CD4-positive, alpha-beta T cell (primary cell): ENCODE results near the gene TBC1D2B. TPM values are rescaled to one million over a fixed set of nuclear protein-coding genes. Genes with fewer than 3 reads are reported as not detected.

Source experiments
- ATAC-seq: fragments of 200-7000 bp; cut with Tn5 transposase; one replicate; pipeline ENCODE4 v1.10.0; 2022; ENCODE audit warnings: mild to moderate bottlenecking; ENCODE audit not compliant: poor library complexity
- CTCF ChIA-PET: fragments of 350-600 bp; sonication (Branson Sonifier 250); formaldehyde crosslinking; loops from one replicate; lab custom pipeline; 2021; ENCODE audit warnings: antibody characterized with exemption, inconsistent platforms; lab: Charles Lee
- POLR2A ChIA-PET: fragments of 350-600 bp; sonication (Branson Sonifier 250); formaldehyde crosslinking; loops from one replicate; lab custom pipeline; 2021; ENCODE audit warnings: antibody characterized with exemption, inconsistent platforms; lab: Charles Lee
- DNase-seq, 14 experiments: peaks; one replicate each; pipeline ENCODE4 v3.0.0-alpha.2; 2013 to 2020; ENCODE audit warnings: mixed read lengths in 2 of 14
- H3K27ac ChIP-seq, 2 donors: one replicate each; pipeline versions ENCODE4 v1.5.1 to v1.7.0; 2013; ENCODE audit warnings: low read length in 2 of 2, low read depth in 1 of 2, mild to moderate bottlenecking in 1 of 2
- H3K27me3 ChIP-seq, 2 experiments: 1 replicate in 1 of 2; 2 replicates in 1 of 2; pipeline versions ENCODE4 v1.6.1 to v1.7.0; 2013; ENCODE audit warnings: low read length in 2 of 2, control low read depth in 1 of 2, mild to moderate bottlenecking in 1 of 2, moderate library complexity in 1 of 2; ENCODE audit not compliant: insufficient read depth in 2 of 2, control insufficient read depth in 1 of 2
- H3K36me3 ChIP-seq: one replicate; pipeline ENCODE4 v1.6.1; 2013; ENCODE audit warnings: low read length, control low read depth; ENCODE audit not compliant: insufficient read depth
- H3K4me1 ChIP-seq: one replicate; pipeline ENCODE4 v1.6.1; 2013; ENCODE audit warnings: low read length, control low read depth; ENCODE audit not compliant: insufficient read depth
- H3K4me3 ChIP-seq: one replicate; pipeline ENCODE4 v1.5.1; 2013; ENCODE audit warnings: mild to moderate bottlenecking, low read length, moderate library complexity
- H3K9me3 ChIP-seq, 2 experiments: 1 replicate in 1 of 2; 2 replicates in 1 of 2; pipeline versions ENCODE4 v1.6.1 to v1.7.0; 2013; ENCODE audit warnings: low read length in 2 of 2, mild to moderate bottlenecking in 2 of 2, control low read depth in 1 of 2, moderate library complexity in 1 of 2; ENCODE audit not compliant: control insufficient read depth in 1 of 2, insufficient read depth in 1 of 2
- H3K27ac Mint-ChIP-seq: one replicate; pipeline ENCODE4 v1.8.0; 2020; ENCODE audit warnings: mixed read lengths
- H3K27me3 Mint-ChIP-seq: one replicate; pipeline ENCODE4 v1.8.0; 2021; ENCODE audit warnings: mixed read lengths
- H3K36me3 Mint-ChIP-seq: one replicate; pipeline ENCODE4 v1.8.0; 2021; ENCODE audit warnings: low read depth, mixed read lengths
- H3K4me1 Mint-ChIP-seq: one replicate; pipeline ENCODE4 v1.8.0; 2021; ENCODE audit warnings: low read depth, mixed read lengths
- H3K4me3 Mint-ChIP-seq: one replicate; pipeline ENCODE4 v1.8.0; 2020; ENCODE audit warnings: mild to moderate bottlenecking, mixed read lengths
- H3K9me3 Mint-ChIP-seq: one replicate; pipeline ENCODE4 v1.8.0; 2020; ENCODE audit warnings: mixed read lengths
- CTCF ChIP-seq: fragments of 200-600 bp; IDR thresholded peaks from one replicate; pipeline ENCODE4 v1.8.0; 2022; ENCODE audit warnings: antibody characterized with exemption, mild to moderate bottlenecking
- intact Hi-C, 2 experiments: fragments of 100-400 bp; cut with DNase I in 1 of 2; cut with micrococcal nuclease in 1 of 2; formaldehyde crosslinking; loops; one replicate each; pipeline versions ENCODE4 v1.15.1 to v1.9.0; 2023 to 2025; cut with DNase I, micrococcal nuclease
- total RNA-seq, 174 experiments: library from RNA in 2 of 174; stranded (reverse) in 2 of 174; gene quantifications; one replicate each; pipeline ENCODE4 v1.2.3 and lab custom pipeline; 2021 to 2026

TBC1D2B gene
- total RNA-seq, 2 experiments from 2014 or later = 89.3 to 97.6 TPM

GRCh38 chr15:78046796-78047341, 30.6 kb downstream of the TBC1D2B start:
- H3K4me1 ChIP-seq = peaks cover 95% of the 10 kb centered on the region
- H3K36me3 ChIP-seq = peaks cover 26% of the 10 kb centered on the region
- Mint-ChIP-seq H3K4me1 (peaks cover 98% of the 10 kb centered on the region), H3K27ac (peak overlapping the region; percentile 84), H3K9me3 (no peaks in the 10 kb centered on the region), H3K27me3 (no peaks in the 10 kb centered on the region), H3K36me3 (peaks cover 31% of the 10 kb centered on the region), H3K4me3 (peak overlapping the region; percentile 66)
- POLR2A ChIA-PET = interaction anchor here (1.9 to 14.1 kb wide), 4 partner anchors 10 to 25 kb away, joined by 9 to 304 read pairs (median 69); partner anchors contain the start of gene TBC1D2B
- H3K27me3 ChIP-seq = no peaks in the 10 kb centered on the region
- CTCF ChIA-PET = interaction anchor here (1.0 to 1.5 kb wide), 3 partner anchors 12 to 84 kb away, joined by 3 to 9 read pairs (median 3); partner anchors contain the start of gene CIB2
- ATAC-seq (peak; percentile 6), DNase-seq (peak in 4 of 14 experiments; percentile 42 to 56 (median 46))
- peak overlapping the region; percentile 78 to 83 for H3K27ac ChIP-seq
- H3K4me3 ChIP-seq = no peak overlapping the region
- intact Hi-C loops = loop anchor here in 1 of 2 experiments (1.0 kb wide), 1 partner anchor 13 kb away; no protein-coding TSS in a partner anchor
- TF ChIP-seq CTCF = no peak
- no peaks in the 10 kb centered on the region for H3K9me3 ChIP-seq

GRCh38 chr15:78045189-78045588, 32.3 kb downstream of the TBC1D2B start:
- DNase-seq = no peak
- Histone ChIP-seq H3K36me3 (peaks cover 26% of the 10 kb centered on the region), H3K27me3 (no peaks in the 10 kb centered on the region), H3K9me3 (no peaks in the 10 kb centered on the region), H3K4me3 (no peak overlapping the region), H3K4me1 (peaks cover 87% of the 10 kb centered on the region), H3K27ac (peak overlapping the region in 1 of 2 donors; percentile 78)
- intact Hi-C loops = no loop called here
- H3K4me1 Mint-ChIP-seq = peaks cover 93% of the 10 kb centered on the region
- ATAC-seq = no peak
- ChIA-PET CTCF (interaction anchor here (0.7 to 3.0 kb wide), 6 partner anchors 10 to 63 kb away, joined by 3 to 10 read pairs (median 4); no protein-coding TSS in a partner anchor), POLR2A (interaction anchor here (0.6 to 3.2 kb wide), 4 partner anchors 10 to 687 kb away, joined by 3 to 22 read pairs (median 4); no protein-coding TSS in a partner anchor)
- peaks cover 43% of the 10 kb centered on the region for H3K36me3 Mint-ChIP-seq
- no peaks in the 10 kb centered on the region for H3K27me3 Mint-ChIP-seq
- peak overlapping the region; percentile 37 for H3K4me3 Mint-ChIP-seq
- TF ChIP-seq CTCF = no peak
- H3K27ac Mint-ChIP-seq = peak overlapping the region; percentile 84
- H3K9me3 Mint-ChIP-seq = no peaks in the 10 kb centered on the region

GRCh38 chr15:78044407-78045155, 32.9 kb downstream of the TBC1D2B start:
- Mint-ChIP-seq H3K27me3 (no peaks in the 10 kb centered on the region), H3K4me3 (peak overlapping the region; percentile 69), H3K27ac (peak overlapping the region; percentile 84), H3K36me3 (peaks cover 49% of the 10 kb centered on the region), H3K4me1 (peaks cover 93% of the 10 kb centered on the region), H3K9me3 (no peaks in the 10 kb centered on the region)
- Histone ChIP-seq H3K4me3 (no peak overlapping the region), H3K9me3 (no peaks in the 10 kb centered on the region), H3K27me3 (no peaks in the 10 kb centered on the region), H3K36me3 (peaks cover 29% of the 10 kb centered on the region), H3K27ac (peak overlapping the region in 1 of 2 donors; percentile 78), H3K4me1 (peaks cover 87% of the 10 kb centered on the region)
- DNase-seq (peak in 3 of 14 experiments; percentile 63 to 69 (median 67)), ATAC-seq (peak; percentile 41)
- intact Hi-C loops = no loop called here
- no peak for TF ChIP-seq CTCF
- POLR2A ChIA-PET = interaction anchor here (0.6 to 3.2 kb wide), 5 partner anchors 9 to 687 kb away, joined by 3 to 22 read pairs (median 4); no protein-coding TSS in a partner anchor
- CTCF ChIA-PET = interaction anchor here (0.7 to 3.0 kb wide), 6 partner anchors 10 to 64 kb away, joined by 3 to 10 read pairs (median 4); no protein-coding TSS in a partner anchor
